ENCODE data around the gene TMEM43.

The TMEM43 gene

DNA sequence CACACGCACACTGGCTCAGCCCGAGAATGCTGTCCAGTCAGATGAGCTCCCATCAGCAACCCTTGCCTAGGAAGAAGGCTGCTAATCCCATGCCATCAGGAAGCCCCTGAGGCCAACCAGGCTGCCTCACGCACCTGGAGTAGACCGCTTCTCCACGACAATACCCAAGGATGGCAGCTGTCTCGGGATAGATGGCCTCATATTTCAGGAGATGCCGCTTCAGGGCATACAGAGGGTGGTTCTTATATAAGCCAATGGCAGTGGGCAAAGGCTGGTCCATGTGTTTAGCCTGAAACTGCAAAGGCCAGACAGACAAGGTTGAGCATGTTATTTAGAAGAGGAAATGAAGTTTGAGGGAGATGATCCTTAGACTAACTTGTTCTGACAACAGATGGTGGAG lies 31.3 kb downstream of the TMEM43 start:
- CTCF ChIA-PET = no interaction called here
- no peaks in the 10 kb centered on the region for H3K9me3 ChIP-seq (ENCODE audit: control insufficient read depth, insufficient read depth, low read depth, low read length)
- peaks cover 20 to 96% of the 10 kb centered on the region in 2 experiments for H3K36me3 ChIP-seq (ENCODE audit: control insufficient read depth in 2 of 2, insufficient read depth in 1 of 2, low read length in 2 of 2)
- TF ChIP-seq, protein P1, sequence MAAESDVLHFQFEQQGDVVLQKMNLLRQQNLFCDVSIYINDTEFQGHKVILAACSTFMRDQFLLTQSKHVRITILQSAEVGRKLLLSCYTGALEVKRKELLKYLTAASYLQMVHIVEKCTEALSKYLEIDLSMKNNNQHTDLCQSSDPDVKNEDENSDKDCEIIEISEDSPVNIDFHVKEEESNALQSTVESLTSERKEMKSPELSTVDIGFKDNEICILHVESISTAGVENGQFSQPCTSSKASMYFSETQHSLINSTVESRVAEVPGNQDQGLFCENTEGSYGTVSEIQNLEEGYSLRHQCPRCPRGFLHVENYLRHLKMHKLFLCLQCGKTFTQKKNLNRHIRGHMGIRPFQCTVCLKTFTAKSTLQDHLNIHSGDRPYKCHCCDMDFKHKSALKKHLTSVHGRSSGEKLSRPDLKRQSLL (tag by site-specific recombination; IDR thresholded peaks at IDR 0.05) = no peak
- TF ChIP-seq ZNF155 (tag by site-specific recombination; IDR thresholded peaks at IDR 0.05) (no peak), ZNF654 (tag by site-specific recombination; IDR thresholded peaks at IDR 0.05; ENCODE audit: low read depth) (no peak), ZNF169 (tag by site-specific recombination; IDR thresholded peaks at IDR 0.05) (no peak), ZNF274 (IDR thresholded peaks at IDR 0.05; ENCODE audit: low read length) (no peak), ZNF274 (tag by site-specific recombination; IDR thresholded peaks at IDR 0.05; ENCODE audit: borderline replicate concordance) (no peak), OSR2 (tag by site-specific recombination; IDR thresholded peaks at IDR 0.05) (no peak), ZNF791 (tag by site-specific recombination; IDR thresholded peaks at IDR 0.05) (no peak)
- TF ChIP-seq, protein P2, sequence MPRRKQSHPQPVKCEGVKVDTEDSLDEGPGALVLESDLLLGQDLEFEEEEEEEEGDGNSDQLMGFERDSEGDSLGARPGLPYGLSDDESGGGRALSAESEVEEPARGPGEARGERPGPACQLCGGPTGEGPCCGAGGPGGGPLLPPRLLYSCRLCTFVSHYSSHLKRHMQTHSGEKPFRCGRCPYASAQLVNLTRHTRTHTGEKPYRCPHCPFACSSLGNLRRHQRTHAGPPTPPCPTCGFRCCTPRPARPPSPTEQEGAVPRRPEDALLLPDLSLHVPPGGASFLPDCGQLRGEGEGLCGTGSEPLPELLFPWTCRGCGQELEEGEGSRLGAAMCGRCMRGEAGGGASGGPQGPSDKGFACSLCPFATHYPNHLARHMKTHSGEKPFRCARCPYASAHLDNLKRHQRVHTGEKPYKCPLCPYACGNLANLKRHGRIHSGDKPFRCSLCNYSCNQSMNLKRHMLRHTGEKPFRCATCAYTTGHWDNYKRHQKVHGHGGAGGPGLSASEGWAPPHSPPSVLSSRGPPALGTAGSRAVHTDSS (tag by site-specific recombination; IDR thresholded peaks at IDR 0.05) = no peak
- TF ChIP-seq, protein P3, sequence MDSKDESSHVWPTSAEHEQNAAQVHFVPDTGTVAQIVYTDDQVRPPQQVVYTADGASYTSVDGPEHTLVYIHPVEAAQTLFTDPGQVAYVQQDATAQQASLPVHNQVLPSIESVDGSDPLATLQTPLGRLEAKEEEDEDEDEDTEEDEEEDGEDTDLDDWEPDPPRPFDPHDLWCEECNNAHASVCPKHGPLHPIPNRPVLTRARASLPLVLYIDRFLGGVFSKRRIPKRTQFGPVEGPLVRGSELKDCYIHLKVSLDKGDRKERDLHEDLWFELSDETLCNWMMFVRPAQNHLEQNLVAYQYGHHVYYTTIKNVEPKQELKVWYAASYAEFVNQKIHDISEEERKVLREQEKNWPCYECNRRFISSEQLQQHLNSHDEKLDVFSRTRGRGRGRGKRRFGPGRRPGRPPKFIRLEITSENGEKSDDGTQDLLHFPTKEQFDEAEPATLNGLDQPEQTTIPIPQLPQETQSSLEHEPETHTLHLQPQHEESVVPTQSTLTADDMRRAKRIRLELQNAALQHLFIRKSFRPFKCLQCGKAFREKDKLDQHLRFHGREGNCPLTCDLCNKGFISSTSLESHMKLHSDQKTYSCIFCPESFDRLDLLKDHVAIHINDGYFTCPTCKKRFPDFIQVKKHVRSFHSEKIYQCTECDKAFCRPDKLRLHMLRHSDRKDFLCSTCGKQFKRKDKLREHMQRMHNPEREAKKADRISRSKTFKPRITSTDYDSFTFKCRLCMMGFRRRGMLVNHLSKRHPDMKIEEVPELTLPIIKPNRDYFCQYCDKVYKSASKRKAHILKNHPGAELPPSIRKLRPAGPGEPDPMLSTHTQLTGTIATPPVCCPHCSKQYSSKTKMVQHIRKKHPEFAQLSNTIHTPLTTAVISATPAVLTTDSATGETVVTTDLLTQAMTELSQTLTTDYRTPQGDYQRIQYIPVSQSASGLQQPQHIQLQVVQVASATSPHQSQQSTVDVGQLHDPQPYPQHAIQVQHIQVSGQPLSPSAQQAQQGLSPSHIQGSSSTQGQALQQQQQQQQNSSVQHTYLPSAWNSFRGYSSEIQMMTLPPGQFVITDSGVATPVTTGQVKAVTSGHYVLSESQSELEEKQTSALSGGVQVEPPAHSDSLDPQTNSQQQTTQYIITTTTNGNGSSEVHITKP (tag by site-specific recombination; IDR thresholded peaks at IDR 0.05) = no peak
- TF ChIP-seq, protein P4, sequence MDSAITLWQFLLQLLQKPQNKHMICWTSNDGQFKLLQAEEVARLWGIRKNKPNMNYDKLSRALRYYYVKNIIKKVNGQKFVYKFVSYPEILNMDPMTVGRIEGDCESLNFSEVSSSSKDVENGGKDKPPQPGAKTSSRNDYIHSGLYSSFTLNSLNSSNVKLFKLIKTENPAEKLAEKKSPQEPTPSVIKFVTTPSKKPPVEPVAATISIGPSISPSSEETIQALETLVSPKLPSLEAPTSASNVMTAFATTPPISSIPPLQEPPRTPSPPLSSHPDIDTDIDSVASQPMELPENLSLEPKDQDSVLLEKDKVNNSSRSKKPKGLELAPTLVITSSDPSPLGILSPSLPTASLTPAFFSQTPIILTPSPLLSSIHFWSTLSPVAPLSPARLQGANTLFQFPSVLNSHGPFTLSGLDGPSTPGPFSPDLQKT (IDR thresholded peaks at IDR 0.05; ENCODE audit: borderline replicate concordance, low read depth, low read length) = no peak
- TF ChIP-seq, protein P5, sequence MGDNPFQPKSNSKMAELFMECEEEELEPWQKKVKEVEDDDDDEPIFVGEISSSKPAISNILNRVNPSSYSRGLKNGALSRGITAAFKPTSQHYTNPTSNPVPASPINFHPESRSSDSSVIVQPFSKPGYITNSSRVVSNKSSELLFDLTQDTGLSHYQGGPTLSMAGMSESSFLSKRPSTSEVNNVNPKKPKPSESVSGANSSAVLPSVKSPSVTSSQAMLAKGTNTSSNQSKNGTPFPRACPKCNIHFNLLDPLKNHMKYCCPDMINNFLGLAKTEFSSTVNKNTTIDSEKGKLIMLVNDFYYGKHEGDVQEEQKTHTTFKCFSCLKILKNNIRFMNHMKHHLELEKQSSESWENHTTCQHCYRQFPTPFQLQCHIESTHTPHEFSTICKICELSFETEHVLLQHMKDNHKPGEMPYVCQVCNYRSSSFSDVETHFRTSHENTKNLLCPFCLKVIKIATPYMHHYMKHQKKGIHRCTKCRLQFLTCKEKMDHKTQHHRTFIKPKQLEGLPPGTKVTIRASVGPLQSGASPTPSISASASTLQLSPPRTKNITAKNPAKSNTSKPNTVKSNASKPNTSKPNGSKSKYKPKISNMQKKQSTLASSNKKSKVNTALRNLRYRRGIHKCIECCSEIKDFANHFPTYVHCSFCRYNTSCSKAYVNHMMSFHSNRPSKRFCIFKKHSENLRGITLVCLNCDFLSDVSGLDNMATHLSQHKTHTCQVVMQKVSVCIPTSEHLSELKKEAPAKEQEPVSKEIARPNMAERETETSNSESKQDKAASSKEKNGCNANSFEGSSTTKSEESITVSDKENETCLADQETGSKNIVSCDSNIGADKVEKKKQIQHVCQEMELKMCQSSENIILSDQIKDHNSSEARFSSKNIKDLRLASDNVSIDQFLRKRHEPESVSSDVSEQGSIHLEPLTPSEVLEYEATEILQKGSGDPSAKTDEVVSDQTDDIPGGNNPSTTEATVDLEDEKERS (tag by site-specific recombination; IDR thresholded peaks at IDR 0.05) = no peak
- TF ChIP-seq, protein P6, sequence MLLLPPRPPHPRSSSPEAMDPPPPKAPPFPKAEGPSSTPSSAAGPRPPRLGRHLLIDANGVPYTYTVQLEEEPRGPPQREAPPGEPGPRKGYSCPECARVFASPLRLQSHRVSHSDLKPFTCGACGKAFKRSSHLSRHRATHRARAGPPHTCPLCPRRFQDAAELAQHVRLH (tag by site-specific recombination; IDR thresholded peaks at IDR 0.05) = no peak
- TF ChIP-seq, protein P7, sequence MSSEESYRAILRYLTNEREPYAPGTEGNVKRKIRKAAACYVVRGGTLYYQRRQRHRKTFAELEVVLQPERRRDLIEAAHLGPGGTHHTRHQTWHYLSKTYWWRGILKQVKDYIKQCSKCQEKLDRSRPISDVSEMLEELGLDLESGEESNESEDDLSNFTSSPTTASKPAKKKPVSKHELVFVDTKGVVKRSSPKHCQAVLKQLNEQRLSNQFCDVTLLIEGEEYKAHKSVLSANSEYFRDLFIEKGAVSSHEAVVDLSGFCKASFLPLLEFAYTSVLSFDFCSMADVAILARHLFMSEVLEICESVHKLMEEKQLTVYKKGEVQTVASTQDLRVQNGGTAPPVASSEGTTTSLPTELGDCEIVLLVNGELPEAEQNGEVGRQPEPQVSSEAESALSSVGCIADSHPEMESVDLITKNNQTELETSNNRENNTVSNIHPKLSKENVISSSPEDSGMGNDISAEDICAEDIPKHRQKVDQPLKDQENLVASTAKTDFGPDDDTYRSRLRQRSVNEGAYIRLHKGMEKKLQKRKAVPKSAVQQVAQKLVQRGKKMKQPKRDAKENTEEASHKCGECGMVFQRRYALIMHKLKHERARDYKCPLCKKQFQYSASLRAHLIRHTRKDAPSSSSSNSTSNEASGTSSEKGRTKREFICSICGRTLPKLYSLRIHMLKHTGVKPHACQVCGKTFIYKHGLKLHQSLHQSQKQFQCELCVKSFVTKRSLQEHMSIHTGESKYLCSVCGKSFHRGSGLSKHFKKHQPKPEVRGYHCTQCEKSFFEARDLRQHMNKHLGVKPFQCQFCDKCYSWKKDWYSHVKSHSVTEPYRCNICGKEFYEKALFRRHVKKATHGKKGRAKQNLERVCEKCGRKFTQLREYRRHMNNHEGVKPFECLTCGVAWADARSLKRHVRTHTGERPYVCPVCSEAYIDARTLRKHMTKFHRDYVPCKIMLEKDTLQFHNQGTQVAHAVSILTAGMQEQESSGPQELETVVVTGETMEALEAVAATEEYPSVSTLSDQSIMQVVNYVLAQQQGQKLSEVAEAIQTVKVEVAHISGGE (tag by site-specific recombination; conservative IDR thresholded peaks at IDR 0.05; ENCODE audit: low read depth) = no peak
- no peak overlapping the region for H3K27ac ChIP-seq (ENCODE audit: extremely low read depth, low read depth, low read length)
- H3K4me1 ChIP-seq (ENCODE audit: control insufficient read depth, insufficient read depth, low read length) = no peaks in the 10 kb centered on the region
- no peak overlapping the region for H3K4me3 ChIP-seq (ENCODE audit: low read depth, low read length)
- POLR2A ChIA-PET = no interaction called here
